SK-N-DZ (cell line): ENCODE data around the gene A1BG.

Source experiments
- DNase-seq: peaks from one replicate; pipeline ENCODE4 v3.0.0-alpha.2; 2015; ENCODE audit warnings: low spot score
- small RNA-seq, 2 experiments: library from RNA; depleted of rRNA; stranded (forward); fragments of <200 nt; gene quantifications; one replicate each; pipeline ENCODE3, GENCODE V24; 2014

The A1BG gene

DNA sequence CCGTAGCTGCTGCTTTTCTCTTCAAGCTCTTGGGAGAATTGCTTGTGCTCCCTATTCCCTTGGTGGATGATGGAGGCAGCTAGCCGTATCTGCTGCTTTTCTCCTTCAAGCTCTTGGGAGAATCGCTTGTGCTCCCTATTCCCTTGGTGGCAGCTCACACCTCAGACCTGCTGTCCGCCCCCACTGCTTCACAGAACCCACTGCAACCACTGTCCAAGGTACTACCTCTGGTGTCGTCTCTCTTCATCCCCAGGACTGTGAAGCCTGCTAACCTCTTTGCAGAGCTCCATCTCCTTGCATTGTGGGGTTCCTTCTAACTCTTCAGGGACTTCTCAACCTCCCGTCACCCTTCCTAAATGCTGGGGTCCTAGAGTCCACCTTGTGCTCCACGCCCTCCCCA is 52.7 kb downstream of the A1BG start:
- no peak for DNase-seq

DNA sequence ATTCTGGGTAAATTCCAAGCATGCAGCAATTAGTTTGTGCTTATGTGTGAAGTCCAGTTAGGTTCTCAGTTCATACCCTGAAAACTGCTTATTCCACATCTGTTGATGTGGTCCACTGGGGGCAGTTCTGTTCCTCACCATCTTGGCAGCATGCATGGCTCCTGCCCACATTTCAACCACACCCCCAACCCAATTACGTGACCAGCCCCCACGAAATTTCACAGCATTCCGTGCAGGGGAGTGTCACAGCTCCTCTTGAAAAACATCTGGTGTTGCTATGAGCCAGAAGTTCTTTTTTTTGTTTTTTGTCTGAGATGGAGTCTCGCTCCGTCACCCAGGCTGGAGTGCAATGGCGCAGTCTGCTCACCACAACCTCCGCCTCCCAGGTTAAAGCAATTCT is 57.2 kb downstream of the A1BG start:
- DNase-seq, result no peak

Small RNA genes within 50 kb of the gene (small RNA-seq; reads per million reads assigned to genes)
- 0 to 0.05 reads per million in 2 experiments for gene MIR4754
- 0 reads per million in 2 experiments for gene MIR6806
- 0.03 to 0.04 reads per million in 2 experiments for gene RNA5SP473
